ENCODE results near the gene UBQLN4.

Gene UBQLN4

GRCh38 chr1:156097499-156098178 is 44.0 kb upstream of the UBQLN4 start:
- in situ Hi-C loops (cut with MboI; ENCODE audit: low sequenced_read_pairs, unreplicated experiment) = loop anchor here (10.0 kb wide), 1 partner anchor 127 kb away; no protein-coding TSS in a partner anchor

DNA sequence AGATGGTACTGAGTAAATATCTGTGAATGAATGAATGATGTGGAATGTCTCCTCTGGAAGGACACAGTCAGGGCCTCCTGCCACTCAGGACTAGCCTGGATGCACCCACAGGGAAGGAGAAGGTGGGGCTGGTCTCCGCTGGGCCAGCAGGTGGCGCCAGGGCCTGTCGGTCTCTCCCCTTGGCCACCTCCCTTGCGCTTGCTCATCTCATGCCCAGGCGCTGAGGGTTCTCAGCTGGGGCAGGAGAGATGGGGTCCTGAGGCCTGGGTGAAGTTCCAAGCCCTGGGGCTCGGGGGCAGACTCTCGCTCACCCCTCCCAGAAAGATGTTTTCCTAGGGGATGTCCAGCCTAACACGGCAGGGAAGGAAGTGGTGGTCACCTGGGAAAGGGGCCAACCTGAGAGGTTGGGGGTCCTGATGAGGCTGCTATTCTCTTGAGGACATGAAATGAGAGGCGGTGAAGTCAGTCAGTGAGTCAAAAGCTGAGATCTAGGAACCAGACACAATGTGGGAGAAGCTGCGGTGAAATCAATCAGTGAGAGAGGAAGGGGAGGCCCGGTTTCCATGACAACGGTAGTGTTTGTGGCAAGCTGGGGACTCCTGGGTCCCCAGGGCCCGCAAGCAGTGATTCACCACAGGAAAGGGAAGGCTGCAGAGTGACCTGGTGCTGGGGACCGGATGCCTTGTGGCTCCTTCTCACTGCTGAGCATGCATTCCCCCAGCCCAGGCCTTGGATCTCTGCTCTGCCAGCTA is 43.2 kb upstream of the UBQLN4 start:
- DNase-seq (ENCODE audit: low spot score) = peak; percentile 88
- in situ Hi-C loops (cut with MboI; ENCODE audit: low sequenced_read_pairs, unreplicated experiment) = loop anchor here (10.0 kb wide), 1 partner anchor 128 kb away; no protein-coding TSS in a partner anchor
- TF ChIP-seq CTCF (IDR thresholded peaks at IDR 0.05; ENCODE audit: borderline replicate concordance, control extremely low read depth, extremely low read depth, insufficient read depth, missing control alignments) = peak; percentile 90

More at GRCh38 chr1:156097499-156098178, 44.0 kb upstream of the UBQLN4 start:
- no peak for TF ChIP-seq CTCF (IDR thresholded peaks at IDR 0.05; ENCODE audit: borderline replicate concordance, control extremely low read depth, extremely low read depth, insufficient read depth, missing control alignments)
- no peak for DNase-seq (ENCODE audit: low spot score)

DNA sequence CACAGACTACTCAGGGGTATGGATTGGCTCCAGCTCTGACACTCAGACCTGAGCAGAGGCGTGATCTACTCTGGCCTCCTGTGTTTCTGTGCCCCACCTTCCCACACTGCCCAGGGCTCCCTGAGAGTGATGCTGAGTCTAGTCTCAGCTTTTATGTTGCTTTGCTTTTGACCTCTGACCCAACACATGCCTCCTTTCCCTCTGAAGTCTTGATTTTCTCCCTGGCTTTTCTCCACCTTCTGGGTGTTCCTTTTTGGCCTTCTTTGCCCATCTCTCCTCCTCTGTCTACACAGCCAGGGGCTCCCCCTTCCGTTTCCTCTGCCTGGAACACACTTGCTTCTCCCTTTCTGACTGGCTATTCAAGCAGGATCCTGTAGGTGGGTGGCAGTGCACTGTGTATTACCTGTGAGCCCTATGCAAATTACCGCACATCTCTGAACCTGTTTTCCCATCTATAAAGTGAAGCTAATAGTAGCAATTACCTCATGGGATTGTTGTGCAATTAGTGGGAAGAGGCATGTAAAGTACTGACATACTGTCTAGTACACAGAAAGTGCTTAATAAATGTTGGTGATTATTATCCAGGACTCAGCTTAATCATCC is 42.4 kb upstream of the UBQLN4 start:
- no peak for DNase-seq (ENCODE audit: low spot score)
- in situ Hi-C loops (cut with MboI; ENCODE audit: low sequenced_read_pairs, unreplicated experiment) = loop anchor here (10.0 kb wide), 1 partner anchor 129 kb away; no protein-coding TSS in a partner anchor
- TF ChIP-seq CTCF (IDR thresholded peaks at IDR 0.05; ENCODE audit: borderline replicate concordance, control extremely low read depth, extremely low read depth, insufficient read depth, missing control alignments) = no peak

DNA sequence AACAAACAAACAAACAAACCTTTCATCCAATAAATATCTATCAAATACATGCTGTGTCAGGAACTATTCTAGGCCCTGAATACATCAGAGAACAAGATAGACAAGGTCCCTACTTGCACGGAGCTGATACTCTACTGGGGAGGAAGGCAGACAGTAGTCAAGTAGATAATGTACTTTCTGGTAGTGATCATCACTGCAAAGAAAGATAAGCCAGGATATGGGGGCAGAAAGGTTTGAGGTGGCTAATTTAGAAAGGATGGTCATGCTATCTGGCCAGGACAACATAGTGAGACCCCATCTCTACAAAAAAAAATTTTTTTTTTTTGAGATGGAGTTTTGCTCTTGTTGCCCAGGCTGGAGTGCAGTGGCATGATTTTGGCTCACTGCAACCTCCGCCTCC is 38.0 kb upstream of the UBQLN4 start:
- no peak for DNase-seq (ENCODE audit: low spot score)
- in situ Hi-C loops (cut with MboI; ENCODE audit: low sequenced_read_pairs, unreplicated experiment) = loop anchor here (5.0 to 10.0 kb wide), 2 partner anchors 41 to 133 kb away; no protein-coding TSS in a partner anchor
- TF ChIP-seq CTCF (IDR thresholded peaks at IDR 0.05; ENCODE audit: borderline replicate concordance, control extremely low read depth, extremely low read depth, insufficient read depth, missing control alignments) = no peak

- peak; percentile 59 for TF ChIP-seq CTCF (IDR thresholded peaks at IDR 0.05; ENCODE audit: borderline replicate concordance, control extremely low read depth, extremely low read depth, insufficient read depth, missing control alignments)
- in situ Hi-C loops (cut with MboI; ENCODE audit: low sequenced_read_pairs, unreplicated experiment) = loop anchor here (5.0 to 10.0 kb wide), 2 partner anchors 41 to 134 kb away; no protein-coding TSS in a partner anchor
- peak; percentile 86 for DNase-seq (ENCODE audit: low spot score)
These were observed 37.2 kb upstream of the UBQLN4 start for GRCh38 chr1:156090840-156091188.

DNA sequence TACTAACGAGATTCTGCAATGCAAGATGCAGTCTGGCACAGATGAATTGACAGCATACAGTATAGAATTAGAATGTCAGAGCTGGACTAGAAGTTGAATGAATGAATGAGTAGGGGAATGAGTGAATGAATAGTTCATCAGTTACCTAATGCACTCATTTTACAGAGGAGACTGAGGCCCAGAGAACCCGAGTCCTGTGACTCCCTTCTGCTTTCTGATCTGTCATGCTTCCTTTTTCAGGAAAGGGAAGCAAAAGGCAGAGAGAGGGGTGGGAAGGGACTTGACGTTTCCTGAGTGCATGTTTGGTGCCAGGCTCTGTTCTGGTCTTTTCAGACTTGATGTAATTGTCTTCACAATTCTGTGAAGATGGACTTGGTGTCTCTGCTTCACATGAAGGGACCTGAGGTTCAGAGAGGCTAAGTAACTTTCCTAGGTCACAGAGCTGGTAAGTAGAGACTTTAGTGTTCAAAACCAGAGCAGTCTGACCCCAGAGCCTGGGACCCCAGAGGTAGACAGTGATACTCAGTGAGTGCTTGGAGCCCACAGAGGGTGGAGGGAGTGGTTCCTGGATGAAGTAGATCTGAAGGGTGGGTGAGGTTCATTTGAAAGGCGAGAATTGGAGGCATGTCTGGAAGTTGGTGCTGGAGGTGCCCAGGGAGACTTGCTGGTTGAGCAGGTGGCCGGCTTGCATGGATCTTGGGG is 36.7 kb upstream of the UBQLN4 start:
- in situ Hi-C loops (cut with MboI; ENCODE audit: low sequenced_read_pairs, unreplicated experiment) = loop anchor here (5.0 to 10.0 kb wide), 2 partner anchors 42 to 135 kb away; no protein-coding TSS in a partner anchor
- no peak for DNase-seq (ENCODE audit: low spot score)
- no peak for TF ChIP-seq CTCF (IDR thresholded peaks at IDR 0.05; ENCODE audit: borderline replicate concordance, control extremely low read depth, extremely low read depth, insufficient read depth, missing control alignments)
